Neural cell (in vitro differentiated cells): Measurements from ENCODE around the gene GLIS2. TPM values are rescaled to one million over a fixed set of nuclear protein-coding genes. Genes with fewer than 3 reads are reported as not detected.

Experiments
- H2AFZ ChIP-seq: fragments of 200-600, 300-800 bp; sonication (generic), shearing (Covaris generic); 2 replicates; pipeline ENCODE4 v1.6.0; 2014; ENCODE audit warnings: low read depth, mild to moderate bottlenecking, antibody characterized with exemption, low read length, moderate library complexity
- H3F3A ChIP-seq: fragments of 200-600 bp; shearing (Covaris generic); 2 replicates; pipeline ENCODE4 v1.6.1; 2016; ENCODE audit warnings: mild to moderate bottlenecking, moderate library complexity, mixed read lengths, antibody characterized with exemption, low read length; ENCODE audit not compliant: insufficient read depth, poor library complexity, severe bottlenecking
- H3K27ac ChIP-seq: fragments of 200-600, 300-800 bp; sonication (generic), shearing (Covaris generic); 2 replicates; pipeline ENCODE4 v1.5.1; 2014; ENCODE audit warnings: mild to moderate bottlenecking, low read length, moderate library complexity
- H3K27me3 ChIP-seq: fragments of 300-800, 200-600 bp; sonication (generic), shearing (Covaris generic); 2 replicates; pipeline ENCODE4 v1.6.0; 2014; ENCODE audit warnings: mild to moderate bottlenecking, low read depth, low read length, moderate library complexity; ENCODE audit not compliant: insufficient read depth
- H3K36me3 ChIP-seq: fragments of 300-800, 200-600 bp; sonication (generic), shearing (Covaris generic); 2 replicates; pipeline ENCODE4 v1.5.1; 2014; ENCODE audit warnings: mild to moderate bottlenecking, antibody characterized with exemption, low read length, moderate library complexity; ENCODE audit not compliant: insufficient read depth
- H3K4me2 ChIP-seq: fragments of 300-800, 200-600 bp; sonication (generic), shearing (Covaris generic); 2 replicates; pipeline ENCODE4 v1.6.0; 2014; ENCODE audit warnings: mild to moderate bottlenecking, low read length
- H3K4me3 ChIP-seq: fragments of 300-800, 200-600 bp; sonication (generic), shearing (Covaris generic); 2 replicates; pipeline ENCODE4 v1.5.1; 2014; ENCODE audit warnings: mild to moderate bottlenecking, low read length, moderate library complexity
- H3K79me2 ChIP-seq: fragments of 200-600 bp; shearing (Covaris generic); replicated peaks from 2 replicates; pipeline ENCODE4 v1.6.0; 2014; ENCODE audit warnings: mild to moderate bottlenecking, low read length, moderate library complexity; ENCODE audit not compliant: insufficient read depth
- H3K9ac ChIP-seq: fragments of 300-800, 200-600 bp; sonication (generic), shearing (Covaris generic); 2 replicates; pipeline ENCODE4 v1.6.1; 2016; ENCODE audit warnings: mild to moderate bottlenecking, low read length, mixed read lengths
- H3K9me2 ChIP-seq: fragments of 200-600 bp; shearing (Covaris generic); 2 replicates; pipeline ENCODE4 v1.6.1; 2016; ENCODE audit warnings: mild to moderate bottlenecking, low read length, mixed read lengths; ENCODE audit not compliant: insufficient read depth
- H3K9me3 ChIP-seq: fragments of 200-600, 300-800 bp; sonication (generic), shearing (Covaris generic); 2 replicates; pipeline ENCODE4 v1.6.1; 2016; ENCODE audit warnings: mild to moderate bottlenecking, mixed run types, low read length, moderate library complexity, mixed read lengths
- H4K20me1 ChIP-seq: fragments of 200-600 bp; shearing (Covaris generic); 2 replicates; pipeline ENCODE4 v1.6.1; 2016; ENCODE audit warnings: mild to moderate bottlenecking, mixed run types; ENCODE audit not compliant: insufficient read depth
- EP300 ChIP-seq: fragments of 450-650 bp; conservative IDR thresholded peaks from 2 replicates; pipeline ENCODE4 v1.6.1; 2014; ENCODE audit warnings: antibody characterized with exemption, mild to moderate bottlenecking, moderate library complexity; ENCODE audit not compliant: poor library complexity, severe bottlenecking
- EZH2 ChIP-seq: fragments of 200-600, 300-800 bp; shearing (Covaris generic), sonication (generic); IDR thresholded peaks from 2 replicates; pipeline ENCODE4 v1.6.1; 2014; ENCODE audit warnings: antibody characterized with exemption, low read length, borderline replicate concordance, mild to moderate bottlenecking; ENCODE audit not compliant: insufficient read depth, poor library complexity, severe bottlenecking
- MXI1 ChIP-seq: fragments of 450-650 bp; conservative IDR thresholded peaks from 2 replicates; pipeline ENCODE4 v1.6.1; 2014; ENCODE audit warnings: antibody characterized with exemption, mild to moderate bottlenecking; ENCODE audit not compliant: poor library complexity, severe bottlenecking
- POLR2AphosphoS5 ChIP-seq: IDR thresholded peaks from 2 replicates; pipeline ENCODE4 v1.6.1; 2012
- RAD21 ChIP-seq: fragments of 450-650 bp; conservative IDR thresholded peaks from 2 replicates; pipeline ENCODE4 v1.6.1; 2014; ENCODE audit warnings: antibody characterized with exemption, mild to moderate bottlenecking, moderate library complexity
- SMC3 ChIP-seq: fragments of 450-650 bp; conservative IDR thresholded peaks from 2 replicates; pipeline ENCODE4 v1.6.1; 2014; ENCODE audit warnings: antibody characterized with exemption, mild to moderate bottlenecking, moderate library complexity; ENCODE audit not compliant: poor library complexity
- TAF1 ChIP-seq: IDR thresholded peaks from 2 replicates; pipeline ENCODE4 v1.6.1; 2012; ENCODE audit warnings: low read depth
- polyA plus RNA-seq: library from polyadenylated mRNA; depleted of rRNA; stranded (reverse); fragments of >200 nt; gene quantifications from 2 replicates; pipeline ENCODE4 v1.2.3, GENCODE V29; 2014
- TF ChIP-seq, protein P1 (sequence below): fragments of 450-650 bp; IDR thresholded peaks from 2 replicates; pipeline ENCODE4 v1.5.1; 2014; ENCODE audit warnings: antibody characterized with exemption, mild to moderate bottlenecking, moderate library complexity; ENCODE audit not compliant: poor library complexity, severe bottlenecking
- TF ChIP-seq, protein P2 (sequence below): IDR thresholded peaks from 2 replicates; pipeline ENCODE4 v1.6.1; 2012; ENCODE audit warnings: borderline replicate concordance

The GLIS2 gene
- polyA plus RNA-seq, 1 donor from 2014 or later = 2.6 TPM

DNA sequence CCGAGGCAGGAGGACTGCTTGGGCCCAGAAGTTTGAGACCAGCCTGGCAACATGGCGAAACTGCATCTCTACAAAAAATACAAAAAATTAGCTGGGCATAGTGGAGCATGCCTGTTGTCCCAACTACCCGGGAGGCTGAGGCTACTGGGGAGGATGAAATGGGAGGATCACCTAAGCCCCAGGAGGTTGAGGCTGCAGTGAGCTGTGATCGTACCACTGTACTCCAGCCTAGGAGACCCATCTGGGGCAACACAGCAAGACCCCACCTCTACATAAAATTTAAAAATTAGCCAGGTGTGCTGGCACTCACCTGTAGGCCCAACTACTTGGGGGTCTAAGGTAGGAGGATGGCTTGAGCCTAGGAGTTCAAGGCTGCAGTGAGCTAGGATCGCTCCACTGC, 33.5 kb downstream of the GLIS2 start:
- H2AFZ ChIP-seq = no peak overlapping the region
- H3K9ac ChIP-seq = no peak overlapping the region
- H3K9me3 ChIP-seq = no peaks in the 10 kb centered on the region
- H3K27me3 ChIP-seq = no peaks in the 10 kb centered on the region
- TF ChIP-seq TAF1 (no peak), SMC3 (no peak), RAD21 (no peak), POLR2AphosphoS5 (no peak), EP300 (no peak), MXI1 (no peak), EZH2 (no peak)
- TF ChIP-seq, protein P1, sequence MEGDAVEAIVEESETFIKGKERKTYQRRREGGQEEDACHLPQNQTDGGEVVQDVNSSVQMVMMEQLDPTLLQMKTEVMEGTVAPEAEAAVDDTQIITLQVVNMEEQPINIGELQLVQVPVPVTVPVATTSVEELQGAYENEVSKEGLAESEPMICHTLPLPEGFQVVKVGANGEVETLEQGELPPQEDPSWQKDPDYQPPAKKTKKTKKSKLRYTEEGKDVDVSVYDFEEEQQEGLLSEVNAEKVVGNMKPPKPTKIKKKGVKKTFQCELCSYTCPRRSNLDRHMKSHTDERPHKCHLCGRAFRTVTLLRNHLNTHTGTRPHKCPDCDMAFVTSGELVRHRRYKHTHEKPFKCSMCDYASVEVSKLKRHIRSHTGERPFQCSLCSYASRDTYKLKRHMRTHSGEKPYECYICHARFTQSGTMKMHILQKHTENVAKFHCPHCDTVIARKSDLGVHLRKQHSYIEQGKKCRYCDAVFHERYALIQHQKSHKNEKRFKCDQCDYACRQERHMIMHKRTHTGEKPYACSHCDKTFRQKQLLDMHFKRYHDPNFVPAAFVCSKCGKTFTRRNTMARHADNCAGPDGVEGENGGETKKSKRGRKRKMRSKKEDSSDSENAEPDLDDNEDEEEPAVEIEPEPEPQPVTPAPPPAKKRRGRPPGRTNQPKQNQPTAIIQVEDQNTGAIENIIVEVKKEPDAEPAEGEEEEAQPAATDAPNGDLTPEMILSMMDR = no peak
- TF ChIP-seq, protein P2, sequence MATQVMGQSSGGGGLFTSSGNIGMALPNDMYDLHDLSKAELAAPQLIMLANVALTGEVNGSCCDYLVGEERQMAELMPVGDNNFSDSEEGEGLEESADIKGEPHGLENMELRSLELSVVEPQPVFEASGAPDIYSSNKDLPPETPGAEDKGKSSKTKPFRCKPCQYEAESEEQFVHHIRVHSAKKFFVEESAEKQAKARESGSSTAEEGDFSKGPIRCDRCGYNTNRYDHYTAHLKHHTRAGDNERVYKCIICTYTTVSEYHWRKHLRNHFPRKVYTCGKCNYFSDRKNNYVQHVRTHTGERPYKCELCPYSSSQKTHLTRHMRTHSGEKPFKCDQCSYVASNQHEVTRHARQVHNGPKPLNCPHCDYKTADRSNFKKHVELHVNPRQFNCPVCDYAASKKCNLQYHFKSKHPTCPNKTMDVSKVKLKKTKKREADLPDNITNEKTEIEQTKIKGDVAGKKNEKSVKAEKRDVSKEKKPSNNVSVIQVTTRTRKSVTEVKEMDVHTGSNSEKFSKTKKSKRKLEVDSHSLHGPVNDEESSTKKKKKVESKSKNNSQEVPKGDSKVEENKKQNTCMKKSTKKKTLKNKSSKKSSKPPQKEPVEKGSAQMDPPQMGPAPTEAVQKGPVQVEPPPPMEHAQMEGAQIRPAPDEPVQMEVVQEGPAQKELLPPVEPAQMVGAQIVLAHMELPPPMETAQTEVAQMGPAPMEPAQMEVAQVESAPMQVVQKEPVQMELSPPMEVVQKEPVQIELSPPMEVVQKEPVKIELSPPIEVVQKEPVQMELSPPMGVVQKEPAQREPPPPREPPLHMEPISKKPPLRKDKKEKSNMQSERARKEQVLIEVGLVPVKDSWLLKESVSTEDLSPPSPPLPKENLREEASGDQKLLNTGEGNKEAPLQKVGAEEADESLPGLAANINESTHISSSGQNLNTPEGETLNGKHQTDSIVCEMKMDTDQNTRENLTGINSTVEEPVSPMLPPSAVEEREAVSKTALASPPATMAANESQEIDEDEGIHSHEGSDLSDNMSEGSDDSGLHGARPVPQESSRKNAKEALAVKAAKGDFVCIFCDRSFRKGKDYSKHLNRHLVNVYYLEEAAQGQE = no peak
- H3K27ac ChIP-seq = no peak overlapping the region
- H3F3A ChIP-seq = no peaks in the 10 kb centered on the region
- H3K4me2 ChIP-seq = no peak overlapping the region
- no peak overlapping the region for H3K4me3 ChIP-seq
- peaks cover 10% of the 10 kb centered on the region for H3K79me2 ChIP-seq
- no peaks in the 10 kb centered on the region for H3K36me3 ChIP-seq
- no peaks in the 10 kb centered on the region for H3K9me2 ChIP-seq
- H4K20me1 ChIP-seq = no peaks in the 10 kb centered on the region

DNA sequence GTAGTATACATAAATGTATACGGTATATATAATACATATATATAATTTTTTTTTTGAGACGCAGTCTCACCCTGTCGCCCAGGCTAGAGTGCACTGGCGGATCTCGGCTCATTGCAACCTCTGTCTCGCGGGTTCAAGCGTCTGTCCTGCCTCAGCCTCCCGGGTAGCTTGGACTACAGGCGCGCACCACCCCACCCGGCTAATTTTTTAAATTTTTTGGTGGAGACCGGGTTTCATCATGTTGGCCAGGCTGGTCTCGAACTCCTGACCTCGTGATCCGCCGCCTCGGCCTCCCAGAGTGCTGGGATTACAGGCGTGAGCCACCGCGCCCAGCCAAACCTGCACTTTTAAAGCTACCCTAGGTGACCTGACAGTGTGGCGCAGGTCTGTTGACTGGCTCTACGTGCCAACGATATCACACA, 34.5 kb downstream of the GLIS2 start:
- Histone ChIP-seq H3K27me3 (no peaks in the 10 kb centered on the region), H3K27ac (peak overlapping the region; percentile 28), H2AFZ (peak overlapping the region; percentile 21), H3F3A (no peaks in the 10 kb centered on the region), H3K4me2 (peak overlapping the region; percentile 62), H3K9me2 (no peaks in the 10 kb centered on the region), H3K9me3 (no peaks in the 10 kb centered on the region), H4K20me1 (no peaks in the 10 kb centered on the region), H3K4me3 (peak overlapping the region; percentile 94), H3K36me3 (no peaks in the 10 kb centered on the region), H3K9ac (peak overlapping the region; percentile 68), H3K79me2 (peaks cover 10% of the 10 kb centered on the region)
- TF ChIP-seq, protein P2 = no peak
- no peak for TF ChIP-seq TAF1
- no peak for TF ChIP-seq POLR2AphosphoS5
- TF ChIP-seq MXI1 = no peak
